Mammary epithelial cell (primary cell): ENCODE measurements around the gene BICRA.

Source experiments
- EZH2 ChIP-seq: IDR thresholded peaks from 2 replicates; pipeline ENCODE4 v1.6.1; 2012; ENCODE audit warnings: low read length, inconsistent platforms, borderline replicate concordance
- TF ChIP-seq, protein P1 (sequence below), 2 donors: IDR thresholded peaks in 1 of 2; conservative IDR thresholded peaks in 1 of 2; 2 replicates each; pipeline ENCODE4 v1.5.1; 2011 to 2012; ENCODE audit warnings: inconsistent platforms in 2 of 2, low read length in 2 of 2, mild to moderate bottlenecking in 2 of 2, control low read depth in 1 of 2, low read depth in 1 of 2; ENCODE audit not compliant: insufficient read depth in 1 of 2; ENCODE audit errors: extremely low read depth in 1 of 2

GRCh38 chr19:47615230-47615629 lies 6.3 kb downstream of the BICRA start:
- TF ChIP-seq, protein P1, sequence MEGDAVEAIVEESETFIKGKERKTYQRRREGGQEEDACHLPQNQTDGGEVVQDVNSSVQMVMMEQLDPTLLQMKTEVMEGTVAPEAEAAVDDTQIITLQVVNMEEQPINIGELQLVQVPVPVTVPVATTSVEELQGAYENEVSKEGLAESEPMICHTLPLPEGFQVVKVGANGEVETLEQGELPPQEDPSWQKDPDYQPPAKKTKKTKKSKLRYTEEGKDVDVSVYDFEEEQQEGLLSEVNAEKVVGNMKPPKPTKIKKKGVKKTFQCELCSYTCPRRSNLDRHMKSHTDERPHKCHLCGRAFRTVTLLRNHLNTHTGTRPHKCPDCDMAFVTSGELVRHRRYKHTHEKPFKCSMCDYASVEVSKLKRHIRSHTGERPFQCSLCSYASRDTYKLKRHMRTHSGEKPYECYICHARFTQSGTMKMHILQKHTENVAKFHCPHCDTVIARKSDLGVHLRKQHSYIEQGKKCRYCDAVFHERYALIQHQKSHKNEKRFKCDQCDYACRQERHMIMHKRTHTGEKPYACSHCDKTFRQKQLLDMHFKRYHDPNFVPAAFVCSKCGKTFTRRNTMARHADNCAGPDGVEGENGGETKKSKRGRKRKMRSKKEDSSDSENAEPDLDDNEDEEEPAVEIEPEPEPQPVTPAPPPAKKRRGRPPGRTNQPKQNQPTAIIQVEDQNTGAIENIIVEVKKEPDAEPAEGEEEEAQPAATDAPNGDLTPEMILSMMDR (conservative IDR thresholded peaks at IDR 0.05 in 1 of 2, IDR thresholded peaks at IDR 0.05 in 1 of 2; ENCODE audit: extremely low read depth in 1 of 2, insufficient read depth in 1 of 2, low read depth in 1 of 2, low read length in 2 of 2) = no peak
- no peak for TF ChIP-seq EZH2
